GM19463 (cell line): ENCODE results near the gene USHBP1.

ENCODE experiments used
- ATAC-seq: cut with Tn5 transposase; IDR thresholded peaks from one replicate; pipeline ENCODE4 v1.9.1; 2021; ENCODE audit warnings: mild to moderate bottlenecking, moderate library complexity; ENCODE audit not compliant: unreplicated experiment

USHBP1 gene

GRCh38 chr19:17266589-17266974 lies 2.0 kb upstream of the USHBP1 start:
- peak; percentile 3 for ATAC-seq

- no peak for ATAC-seq
Measured at GRCh38 chr19:17266026-17266425, 1.5 kb upstream of the USHBP1 start.

GRCh38 chr19:17263712-17264640 lies 569 bp downstream of the USHBP1 start:
- ATAC-seq = no peak

DNA sequence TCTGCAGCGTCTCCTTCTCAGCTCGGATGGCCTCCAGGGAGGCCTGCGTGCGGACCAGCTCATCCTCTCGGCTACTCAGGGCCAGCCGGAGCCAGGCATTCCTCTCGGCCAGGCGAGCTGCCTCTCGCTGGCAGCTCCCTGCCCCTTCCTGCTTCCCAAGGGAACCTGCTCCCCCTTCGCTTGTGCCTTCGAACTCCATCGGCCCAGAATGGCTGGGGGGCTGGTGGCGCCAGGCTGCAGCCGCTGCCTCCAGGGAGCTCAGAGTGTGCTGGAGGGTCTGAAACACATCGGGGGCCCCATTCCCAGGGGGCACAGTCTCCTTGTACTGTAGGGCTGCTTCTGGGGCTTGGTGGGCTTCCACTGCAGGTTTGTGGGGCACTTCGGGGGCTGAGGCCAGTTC lies 2.0 kb downstream of the USHBP1 start:
- no peak for ATAC-seq

- peak; percentile 76 for ATAC-seq
Measured at GRCh38 chr19:17260842-17261325, 3.7 kb downstream of the USHBP1 start.

GRCh38 chr19:17259934-17260333 lies 4.6 kb downstream of the USHBP1 start:
- ATAC-seq = no peak

- ATAC-seq = no peak
Measured at GRCh38 chr19:17259118-17259780, 5.3 kb downstream of the USHBP1 start.

DNA sequence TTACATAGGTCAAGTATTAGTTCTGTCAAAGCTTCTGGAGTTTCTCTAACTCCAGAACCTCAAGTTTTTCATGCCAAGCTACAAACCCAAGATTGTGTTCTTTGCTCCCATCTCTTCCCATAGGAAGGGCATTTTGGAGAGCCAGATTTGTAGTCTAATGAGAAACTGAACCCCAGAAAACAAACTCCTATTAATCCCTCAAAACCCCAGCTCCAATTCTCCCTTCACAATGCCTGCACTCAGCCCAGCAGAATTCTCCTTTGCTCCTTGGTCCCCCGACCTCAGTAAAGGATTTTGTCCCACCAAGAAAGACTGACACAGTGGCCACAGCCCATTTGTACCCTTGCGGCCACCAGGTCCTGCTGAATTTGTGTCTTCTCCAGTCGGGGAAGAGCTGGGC lies 8.4 kb downstream of the USHBP1 start:
- ATAC-seq = no peak

- no peak for ATAC-seq
Measured at GRCh38 chr19:17255150-17255621, 9.4 kb downstream of the USHBP1 start.

- ATAC-seq = no peak
Measured at GRCh38 chr19:17254636-17255035, 9.9 kb downstream of the USHBP1 start.

- no peak for ATAC-seq
Measured at GRCh38 chr19:17249887-17250548, 14.5 kb downstream of the USHBP1 start.

DNA sequence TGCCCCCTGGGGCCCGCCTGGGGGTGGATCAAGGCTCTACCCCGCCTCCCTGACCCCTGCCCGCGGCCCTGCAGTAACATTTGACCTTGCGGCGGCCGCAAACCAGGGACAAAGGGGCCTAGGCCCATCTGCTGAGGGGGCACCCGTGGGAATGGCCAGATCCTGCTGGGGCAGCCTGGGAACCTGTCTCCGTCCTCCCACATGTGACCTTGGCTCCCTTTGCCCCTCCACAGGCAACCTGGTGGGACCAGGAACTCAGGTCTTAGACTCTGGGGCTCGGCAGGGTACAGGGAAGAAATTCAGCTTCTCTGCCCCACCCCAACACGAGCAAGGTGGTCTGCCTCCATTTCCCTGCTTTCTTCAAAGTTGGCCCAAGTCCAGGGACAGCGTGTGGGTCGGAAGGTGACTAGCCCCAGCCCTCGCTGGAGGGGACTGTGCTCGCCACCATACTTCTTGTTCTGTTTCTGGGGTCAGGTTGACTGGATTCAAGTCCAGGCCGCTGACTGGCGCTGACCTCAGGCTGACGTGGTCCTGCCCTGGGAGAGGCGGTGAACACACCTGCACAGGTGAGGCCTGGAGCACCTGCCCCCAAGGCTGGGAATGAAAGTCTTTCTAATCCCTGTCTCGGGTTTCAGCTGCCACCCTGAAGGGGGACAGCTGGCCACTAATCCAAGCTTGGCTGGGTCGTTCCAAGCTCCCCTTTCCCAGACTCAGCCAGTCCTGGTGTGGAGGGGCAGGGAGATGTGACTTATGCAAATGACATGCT lies 16.4 kb downstream of the USHBP1 start:
- no peak for ATAC-seq

GRCh38 chr19:17246681-17247425 lies 17.7 kb downstream of the USHBP1 start:
- no peak for ATAC-seq

DNA sequence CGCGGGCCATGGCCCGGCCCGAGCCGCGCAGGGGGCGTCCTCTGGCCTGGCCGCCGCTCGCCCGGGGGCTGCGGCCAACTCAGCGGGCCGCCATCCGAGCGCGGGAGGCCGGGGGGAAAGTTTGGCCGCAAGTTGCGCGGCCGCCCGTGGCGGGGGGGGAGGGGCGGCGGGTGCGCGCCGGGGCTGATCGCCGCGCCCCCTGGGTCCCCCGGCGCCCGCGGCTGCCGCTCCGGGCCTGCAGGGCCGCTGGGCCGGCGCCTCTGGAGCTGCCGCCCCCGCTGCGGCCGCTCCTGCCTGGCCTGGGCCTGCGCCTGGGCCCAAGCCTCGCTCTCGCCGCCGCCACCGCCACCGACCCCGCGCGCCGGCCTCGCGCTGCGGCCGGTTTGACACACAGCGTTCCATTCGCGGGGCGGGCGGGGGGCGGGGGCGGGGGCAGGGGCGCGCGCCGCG lies 19.0 kb downstream of the USHBP1 start, which contains the start of gene NR2F6:
Gene NR2F6, minus strand, starts transcription at position 385 of the 450 bp plus-strand sequence. CDS start 699 bp downstream, outside the sequence.
- peak; percentile 12 for ATAC-seq

GRCh38 chr19:17244618-17245534 lies 19.7 kb downstream of the USHBP1 start:
- no peak for ATAC-seq

- no peak for ATAC-seq
Measured at GRCh38 chr19:17243830-17244617, 20.5 kb downstream of the USHBP1 start.

DNA sequence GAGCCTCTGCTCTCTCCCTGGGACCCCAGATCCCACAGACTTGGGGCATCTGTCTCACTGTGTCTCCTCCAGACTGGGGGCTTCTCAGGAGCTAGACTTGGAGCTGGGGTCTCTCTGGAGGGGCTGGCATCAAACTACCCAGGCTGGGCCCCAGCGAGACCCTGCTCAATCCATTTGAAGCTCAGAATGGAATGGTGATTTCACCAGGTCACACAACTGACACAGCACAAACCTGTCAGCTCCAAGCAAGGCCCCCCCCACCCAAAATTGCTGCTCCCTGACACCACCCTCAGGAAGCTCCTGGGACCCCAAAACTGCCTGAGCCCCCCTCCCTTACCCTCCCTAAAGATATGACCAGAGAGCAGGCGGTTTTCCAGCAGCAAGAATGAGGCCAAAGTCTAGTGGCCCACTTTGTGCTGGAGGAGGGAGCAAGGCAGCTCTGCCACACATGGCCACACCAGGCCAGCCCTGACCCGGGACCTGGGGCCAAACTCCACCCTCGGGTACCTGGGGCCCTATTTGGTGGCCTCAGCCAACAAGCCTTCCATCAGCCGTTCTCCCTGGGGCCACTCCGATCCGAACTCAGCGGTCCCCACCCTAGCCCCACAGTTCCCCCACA lies 21.2 kb downstream of the USHBP1 start:
- no peak for ATAC-seq
